Inflammatory macrophage treated with lipopolysaccharide for 4 hours (primary cell): ENCODE results near the gene INHA.
A peak's percentile ranks its signal among the peaks of the same experiment; 100 is the strongest.

ENCODE experiments used
- DNase-seq: peaks from one replicate; pipeline ENCODE4 v3.0.0-alpha.2; 2020

The INHA gene

GRCh38 chr2:219575566-219576504, 3.7 kb downstream of the INHA start:
- DNase-seq = no peak

GRCh38 chr2:219576505-219577388, 4.6 kb downstream of the INHA start:
- DNase-seq = no peak

GRCh38 chr2:219578811-219579613, 6.9 kb downstream of the INHA start:
- DNase-seq = peak; percentile 78

DNA sequence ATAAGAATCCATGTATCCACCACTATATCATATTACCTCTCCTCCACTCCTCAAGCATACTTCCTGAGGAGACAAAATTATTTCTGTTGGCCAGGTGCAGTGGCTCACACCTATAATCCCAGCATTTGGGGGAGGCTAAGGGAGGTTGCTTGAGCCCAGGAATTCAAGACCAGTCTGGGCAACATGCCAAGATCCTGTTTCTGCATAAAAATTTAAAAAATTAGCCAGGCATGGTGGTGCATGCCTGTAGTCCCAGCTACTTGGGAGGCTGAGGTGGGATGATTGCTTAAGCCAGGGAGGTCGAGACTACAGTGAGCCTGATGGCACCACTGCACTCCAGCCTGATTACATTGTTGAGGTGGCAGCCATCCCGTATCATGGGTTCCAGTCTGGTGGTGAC, 9.2 kb downstream of the INHA start:
- no peak for DNase-seq

DNA sequence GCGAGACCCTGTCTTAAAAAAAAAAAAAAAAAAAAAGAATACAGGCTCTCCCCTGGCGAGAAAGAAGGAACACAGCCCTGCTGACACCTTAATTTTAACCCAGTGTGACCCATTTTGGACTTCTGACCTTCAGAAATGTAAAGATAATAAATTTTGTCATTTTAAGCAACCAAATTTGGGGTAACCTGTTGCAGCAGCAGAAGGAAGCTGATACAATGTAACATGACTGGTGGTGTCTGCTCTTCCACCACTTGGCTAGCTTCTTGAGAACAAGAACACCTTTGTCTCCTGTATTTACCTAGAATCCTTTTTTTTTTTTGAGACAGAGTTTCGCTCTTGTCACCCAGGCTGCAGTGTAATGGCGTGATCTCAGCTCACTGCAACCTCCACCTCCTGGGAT, 19.0 kb downstream of the INHA start:
- DNase-seq = no peak

- no peak for DNase-seq
Measured at GRCh38 chr2:219592736-219593135, 20.6 kb downstream of the INHA start.

- no peak for DNase-seq
Measured at GRCh38 chr2:219593154-219593553, 21.0 kb downstream of the INHA start.

- DNase-seq = no peak
Measured at GRCh38 chr2:219595256-219595655, 23.1 kb downstream of the INHA start.

GRCh38 chr2:219596954-219597551, 24.9 kb downstream of the INHA start:
- DNase-seq = no peak

DNA sequence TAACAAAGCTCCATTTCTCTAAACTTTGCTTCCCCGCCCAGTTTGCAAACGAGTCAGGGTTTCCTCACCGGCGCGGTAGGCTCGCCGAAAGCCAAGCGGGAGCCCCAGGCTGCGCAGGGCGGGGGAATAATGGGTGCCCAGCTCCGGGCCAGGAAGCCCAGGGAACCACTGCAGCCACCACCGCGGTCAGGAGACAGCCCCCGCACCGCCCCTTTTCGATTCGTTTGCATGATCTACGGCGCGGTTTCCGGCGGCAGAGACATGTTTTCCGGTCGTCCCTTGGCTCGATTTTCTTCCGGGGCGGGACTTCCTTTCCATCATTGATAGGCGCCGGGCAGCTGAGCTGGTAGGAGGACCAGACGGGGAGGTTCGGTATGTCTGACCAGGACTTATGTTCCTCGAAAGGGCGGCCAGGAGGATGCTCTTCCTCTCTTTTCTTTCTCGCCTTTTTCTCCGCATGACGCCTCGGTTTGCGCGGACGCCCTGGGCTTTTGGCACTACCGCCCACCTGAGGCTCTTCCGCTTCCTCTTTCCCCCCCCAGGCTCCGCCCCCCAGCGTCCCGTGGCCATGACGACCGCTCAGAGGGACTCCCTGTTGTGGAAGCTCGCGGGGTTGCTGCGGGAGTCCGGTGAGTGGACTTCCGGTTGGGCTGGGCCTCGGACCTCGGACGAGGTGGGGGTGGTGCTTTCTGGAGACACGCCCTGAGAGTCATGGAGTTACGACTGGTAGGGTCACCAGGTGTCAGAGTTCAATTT, 25.6 kb downstream of the INHA start, which contains the start of gene STK11IP:
Gene STK11IP (plus strand): TSS at position 306 of the 756 bp plus-strand sequence. CDS start 263 bp downstream, at position 569.
- peak; percentile 98 for DNase-seq

GRCh38 chr2:219598308-219599078, 26.4 kb downstream of the INHA start:
- DNase-seq = no peak

- peak; percentile 67 for DNase-seq
Measured at GRCh38 chr2:219603771-219604170, 31.7 kb downstream of the INHA start.

DNA sequence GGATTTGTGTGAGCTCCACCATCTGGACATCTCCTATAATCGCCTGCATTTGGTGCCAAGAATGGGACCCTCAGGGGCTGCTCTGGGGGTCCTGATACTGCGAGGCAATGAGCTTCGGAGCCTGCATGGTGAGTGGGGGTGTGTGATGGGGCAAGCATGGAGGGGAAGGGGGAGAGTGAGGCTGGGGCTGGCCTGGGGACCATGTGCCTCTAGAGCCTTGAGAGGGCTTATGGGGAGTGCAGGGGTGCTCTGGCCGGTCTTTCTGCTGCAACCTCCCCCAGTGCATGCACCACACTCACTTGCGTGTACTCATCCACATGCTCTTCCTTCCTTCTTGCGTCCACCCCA, 33.5 kb downstream of the INHA start:
- no peak for DNase-seq

DNA sequence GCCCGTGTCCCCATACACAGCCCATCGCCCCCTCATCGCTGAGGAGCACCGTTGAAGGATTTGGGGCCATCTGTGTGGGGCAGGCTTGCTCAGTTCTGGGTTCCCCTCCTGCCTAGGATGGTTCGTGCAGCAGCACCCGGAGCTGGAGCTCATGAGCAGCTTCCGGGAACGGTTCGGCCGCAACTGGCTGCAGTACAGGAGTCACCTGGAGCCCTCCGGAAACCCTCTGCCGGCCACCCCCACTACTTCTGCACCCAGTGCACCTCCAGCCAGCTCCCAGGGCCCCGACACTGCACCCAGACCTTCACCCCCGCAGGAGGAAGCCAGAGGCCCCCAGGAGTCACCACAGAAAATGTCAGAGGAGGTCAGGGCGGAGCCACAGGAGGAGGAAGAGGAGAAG, 35.8 kb downstream of the INHA start:
- DNase-seq = no peak

DNA sequence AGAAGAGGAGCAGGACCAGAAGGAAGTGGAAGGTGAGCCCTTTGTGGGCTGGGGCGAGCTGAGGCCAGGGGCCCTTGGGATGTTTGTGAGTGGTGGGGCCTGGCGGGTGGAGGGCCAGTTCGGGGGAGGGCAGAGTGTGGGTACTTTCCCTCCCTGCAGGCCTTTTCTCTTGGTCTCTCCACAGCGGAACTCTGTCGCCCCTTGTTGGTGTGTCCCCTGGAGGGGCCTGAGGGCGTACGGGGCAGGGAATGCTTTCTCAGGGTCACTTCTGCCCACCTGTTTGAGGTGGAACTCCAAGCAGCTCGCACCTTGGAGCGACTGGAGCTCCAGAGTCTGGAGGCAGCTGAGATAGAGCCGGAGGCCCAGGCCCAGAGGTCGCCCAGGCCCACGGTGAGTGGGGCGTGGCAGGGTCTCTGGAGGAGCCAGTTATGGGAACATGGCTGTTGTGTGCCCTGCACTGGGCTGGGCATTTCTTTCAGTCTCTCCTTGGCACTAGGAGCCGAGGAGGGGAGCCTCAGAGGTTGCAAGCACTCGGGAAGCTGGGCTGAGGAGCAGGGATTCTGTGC, 36.4 kb downstream of the INHA start:
- no peak for DNase-seq

- no peak for DNase-seq
Measured at GRCh38 chr2:219609149-219609750, 37.1 kb downstream of the INHA start.

DNA sequence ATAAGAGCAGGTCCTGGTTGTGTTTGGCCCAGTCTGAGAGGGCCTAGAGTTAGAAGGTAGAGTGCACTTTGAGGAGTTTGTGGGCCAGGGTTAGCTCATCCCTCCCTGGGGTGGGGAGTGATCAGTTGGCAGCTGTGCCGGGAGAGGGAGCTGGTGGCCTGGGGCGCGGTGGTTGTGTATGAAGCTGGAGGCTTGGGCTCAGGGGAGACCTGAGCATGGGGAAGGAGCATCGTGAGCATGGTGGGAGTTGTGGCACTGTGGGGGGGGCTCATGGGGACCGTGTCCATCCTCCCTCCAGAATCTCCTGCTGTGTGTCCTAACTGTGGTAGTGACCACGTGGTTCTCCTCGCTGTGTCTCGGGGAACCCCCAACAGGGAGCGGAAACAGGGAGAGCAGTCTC, 39.2 kb downstream of the INHA start:
- no peak for DNase-seq

DNA sequence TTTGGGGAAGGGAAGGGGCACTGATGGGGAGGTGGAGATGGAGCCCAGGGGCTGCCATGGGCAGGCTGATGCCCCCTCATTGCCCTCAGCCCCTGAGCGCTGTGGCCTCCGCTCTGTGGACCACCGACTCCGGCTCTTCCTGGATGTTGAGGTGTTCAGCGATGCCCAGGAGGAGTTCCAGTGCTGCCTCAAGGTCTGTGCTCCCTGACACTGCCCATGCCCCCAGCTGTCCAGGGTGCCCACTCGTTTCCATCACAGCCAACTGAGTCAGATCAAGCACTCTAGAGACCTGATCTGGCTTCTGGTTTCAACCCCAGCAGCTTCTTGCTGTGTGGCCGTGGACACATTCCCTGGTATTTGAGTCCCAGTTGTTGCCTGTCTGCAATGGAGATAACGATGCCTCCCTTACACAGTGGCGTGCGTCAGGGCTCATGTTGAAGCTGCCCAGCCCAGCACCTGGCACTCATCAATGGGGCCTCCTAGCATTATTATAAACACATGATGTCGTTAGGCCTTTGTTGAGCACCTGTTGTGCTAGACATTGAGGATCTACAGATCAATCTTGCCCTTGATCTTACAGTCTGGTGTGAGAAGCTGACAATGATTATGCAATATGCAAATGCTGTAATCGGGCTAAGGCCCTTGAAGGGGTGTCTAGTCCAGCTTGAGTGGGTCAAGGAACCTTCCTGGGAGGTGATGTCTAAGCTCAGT, 39.9 kb downstream of the INHA start:
- DNase-seq = no peak

GRCh38 chr2:219612577-219613286, 40.6 kb downstream of the INHA start:
- DNase-seq = no peak
